PC-9 (cell line): Measurements from ENCODE around the gene CNNM3. TPM values are rescaled to one million over a fixed set of nuclear protein-coding genes. Genes with fewer than 3 reads are reported as not detected.
A peak's percentile ranks its signal among the peaks of the same experiment; 100 is the strongest.

Experiments used
- BruUV-seq: library from RNA; stranded (reverse); fragments of 400-500 nt; replicated peaks from 2 replicates; lab custom pipeline; 2021; lab: Mats Ljungman, UMichigan
- CTCF ChIA-PET: fragments of 300-600 bp; sonication (Branson Sonifier 250); formaldehyde crosslinking; loops from one replicate; lab custom pipeline; 2022; ENCODE audit warnings: antibody characterized with exemption; lab: Charles Lee
- POLR2A ChIA-PET: fragments of 300-600 bp; sonication (Branson Sonifier 250); formaldehyde crosslinking; loops from one replicate; lab custom pipeline; 2022; ENCODE audit warnings: antibody characterized with exemption; ENCODE audit not compliant: unreplicated experiment; lab: Charles Lee
- DNase-seq, 2 experiments: peaks; one replicate each; pipeline versions ENCODE4 v3.0.0 to v3.0.0-alpha.2; 2015 to 2022; ENCODE audit warnings: mixed read lengths in 1 of 2
- H2AFZ ChIP-seq: fragments of 200-600 bp; sonication (generic); 2 replicates; pipeline ENCODE4 v1.8.1; 2017; ENCODE audit warnings: antibody characterized with exemption
- H3F3A ChIP-seq: fragments of 200-600 bp; sonication (generic); 2 replicates; pipeline ENCODE4 v1.8.1; 2017; ENCODE audit warnings: antibody characterized with exemption, mild to moderate bottlenecking, low read depth; ENCODE audit not compliant: insufficient read depth
- H3K27ac ChIP-seq: fragments of 200-600 bp; sonication (generic); 2 replicates; pipeline ENCODE4 v1.6.1; 2016; ENCODE audit warnings: mixed run types
- H3K27me3 ChIP-seq: fragments of 200-600 bp; sonication (generic); 2 replicates; pipeline ENCODE4 v1.6.1; 2016; ENCODE audit warnings: low read depth, mixed run types; ENCODE audit not compliant: insufficient read depth
- H3K36me3 ChIP-seq: fragments of 200-600 bp; sonication (generic); 2 replicates; pipeline ENCODE4 v1.6.1; 2016; ENCODE audit warnings: low read depth, mixed run types
- H3K4me1 ChIP-seq: fragments of 200-600 bp; sonication (generic); replicated peaks from 2 replicates; pipeline ENCODE4 v1.6.1; 2016; ENCODE audit warnings: mixed run types; ENCODE audit not compliant: insufficient read depth
- H3K4me2 ChIP-seq: fragments of 200-600 bp; sonication (generic); 2 replicates; pipeline ENCODE4 v1.6.1; 2017; ENCODE audit warnings: mixed run types
- H3K4me3 ChIP-seq: fragments of 200-600 bp; sonication (generic); 2 replicates; pipeline ENCODE4 v1.6.1; 2016; ENCODE audit warnings: mixed run types
- H3K79me2 ChIP-seq: fragments of 200-600 bp; sonication (generic); 2 replicates; pipeline ENCODE4 v1.6.1; 2017; ENCODE audit warnings: low read depth, mixed run types
- H3K9me2 ChIP-seq: fragments of 200-600 bp; sonication (generic); 2 replicates; pipeline ENCODE4 v1.8.1; 2017; ENCODE audit warnings: mild to moderate bottlenecking; ENCODE audit not compliant: insufficient read depth
- H3K9me3 ChIP-seq: fragments of 200-600 bp; sonication (generic); 2 replicates; pipeline ENCODE4 v1.8.1; 2016; ENCODE audit warnings: low read depth; ENCODE audit not compliant: insufficient read depth
- H4K20me1 ChIP-seq: fragments of 200-600 bp; sonication (generic); 2 replicates; pipeline ENCODE4 v1.8.1; 2017; ENCODE audit not compliant: insufficient read depth
- EZH2 ChIP-seq: fragments of 200-600 bp; sonication (generic); IDR thresholded peaks from 2 replicates; pipeline ENCODE4 v1.8.0; 2017; ENCODE audit warnings: antibody characterized with exemption, low read depth
- intact Hi-C: fragments of 100-400 bp; cut with micrococcal nuclease; formaldehyde crosslinking; loops from one replicate; pipeline ENCODE4 v1.10.0; 2022; ENCODE audit not compliant: unreplicated experiment
- total RNA-seq: library from RNA; stranded (reverse); gene quantifications from 2 replicates; pipeline ENCODE4 v1.2.3, GENCODE V29; 2021
- TF ChIP-seq, protein P1 (sequence below): fragments of 200-600 bp; sonication (generic); conservative IDR thresholded peaks from 2 replicates; pipeline ENCODE4 v1.6.1; 2017; ENCODE audit warnings: mixed run types, antibody characterized with exemption, mild to moderate bottlenecking, moderate library complexity

Gene CNNM3
- total RNA-seq, 1 experiment from 2014 or later = 28.7 TPM

- peaks cover 38% of the 10 kb centered on the region; the same call in 1 of the 2 replicates for H3F3A ChIP-seq
- H3K79me2 ChIP-seq = peaks cover 38% of the 10 kb centered on the region
- H3K27me3 ChIP-seq = no peaks in the 10 kb centered on the region
- H3K4me1 ChIP-seq = peaks cover 43% of the 10 kb centered on the region
- DNase-seq = peak; percentile 53 to 77
- peak overlapping the region; percentile 43; the same call in 1 of the 2 replicates for H3K27ac ChIP-seq
- H2AFZ ChIP-seq = peak overlapping the region; percentile 98
- ChIA-PET CTCF (interaction anchor here (0.6 to 0.7 kb wide), 2 partner anchors 17 to 112 kb away, joined by 3 read pairs; no protein-coding TSS in a partner anchor), POLR2A (no interaction called here)
- peak overlapping the region; percentile 96 for H3K4me2 ChIP-seq
- no peak for TF ChIP-seq EZH2
- TF ChIP-seq, protein P1, sequence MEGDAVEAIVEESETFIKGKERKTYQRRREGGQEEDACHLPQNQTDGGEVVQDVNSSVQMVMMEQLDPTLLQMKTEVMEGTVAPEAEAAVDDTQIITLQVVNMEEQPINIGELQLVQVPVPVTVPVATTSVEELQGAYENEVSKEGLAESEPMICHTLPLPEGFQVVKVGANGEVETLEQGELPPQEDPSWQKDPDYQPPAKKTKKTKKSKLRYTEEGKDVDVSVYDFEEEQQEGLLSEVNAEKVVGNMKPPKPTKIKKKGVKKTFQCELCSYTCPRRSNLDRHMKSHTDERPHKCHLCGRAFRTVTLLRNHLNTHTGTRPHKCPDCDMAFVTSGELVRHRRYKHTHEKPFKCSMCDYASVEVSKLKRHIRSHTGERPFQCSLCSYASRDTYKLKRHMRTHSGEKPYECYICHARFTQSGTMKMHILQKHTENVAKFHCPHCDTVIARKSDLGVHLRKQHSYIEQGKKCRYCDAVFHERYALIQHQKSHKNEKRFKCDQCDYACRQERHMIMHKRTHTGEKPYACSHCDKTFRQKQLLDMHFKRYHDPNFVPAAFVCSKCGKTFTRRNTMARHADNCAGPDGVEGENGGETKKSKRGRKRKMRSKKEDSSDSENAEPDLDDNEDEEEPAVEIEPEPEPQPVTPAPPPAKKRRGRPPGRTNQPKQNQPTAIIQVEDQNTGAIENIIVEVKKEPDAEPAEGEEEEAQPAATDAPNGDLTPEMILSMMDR = peak; percentile 28; the same call in 1 of the 2 replicates
- H3K4me3 ChIP-seq = peak overlapping the region; percentile 82
- BruUV-seq = no TSS peak
- no peaks in the 10 kb centered on the region for H3K9me3 ChIP-seq
- peaks cover 9% of the 10 kb centered on the region for H4K20me1 ChIP-seq
- intact Hi-C loops = loop anchor here (1.0 to 2.0 kb wide), 2 partner anchors 11 to 25 kb away; partner anchors contain the start of gene ANKRD39
- peaks cover 28% of the 10 kb centered on the region for H3K36me3 ChIP-seq
- H3K9me2 ChIP-seq = no peaks in the 10 kb centered on the region
Measured at GRCh38 chr2:96869281-96869821, 53.3 kb downstream of the CNNM3 start.

DNA sequence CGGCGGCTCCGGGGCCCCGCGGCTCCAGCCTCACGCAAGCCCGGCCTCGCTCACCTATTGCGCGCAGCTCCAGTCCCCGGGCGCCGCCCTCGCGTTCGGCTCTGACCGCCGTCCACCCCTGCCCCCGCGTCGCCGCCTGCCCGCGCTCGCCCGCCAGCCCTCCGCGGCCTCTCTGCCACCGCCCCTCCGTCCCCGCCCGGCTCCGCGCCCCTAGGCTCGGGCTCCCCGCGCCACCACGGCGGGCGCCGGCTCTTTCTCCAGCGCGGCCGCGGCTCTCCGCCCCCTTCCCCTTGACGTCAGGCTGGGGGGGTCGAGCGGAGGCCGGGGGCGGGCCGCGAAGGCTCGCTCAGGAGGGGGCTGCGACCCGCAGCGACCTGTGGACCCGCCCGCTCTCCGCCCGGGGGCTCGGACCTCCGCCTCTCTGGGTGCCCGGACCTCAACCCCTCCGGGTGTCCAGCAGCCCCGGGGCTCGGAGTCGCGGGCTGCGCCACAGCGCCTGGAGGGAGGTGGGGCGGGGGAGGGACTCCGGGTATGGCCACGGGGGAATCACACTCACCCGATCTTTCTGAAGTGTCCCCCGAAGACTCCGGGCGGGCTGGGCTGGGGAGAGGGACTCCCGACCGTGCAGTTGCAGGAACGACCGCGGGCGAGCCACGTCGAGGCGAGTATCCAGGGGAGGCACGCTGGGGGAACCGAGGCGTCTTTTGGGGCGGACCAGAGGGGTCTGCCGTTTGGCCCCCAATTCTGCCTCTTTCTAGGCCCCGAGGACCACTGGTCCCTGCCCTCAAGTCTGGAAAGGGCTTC, 54.0 kb downstream of the CNNM3 start, which contains the start of gene SEMA4C:
TSS of gene SEMA4C (minus strand) at position 259 of the 804 bp plus-strand sequence. CDS start 2,194 bp downstream, outside the sequence.
- Histone ChIP-seq H3K79me2 (peaks cover 38% of the 10 kb centered on the region), H3K27me3 (no peaks in the 10 kb centered on the region), H3K4me1 (peaks cover 50% of the 10 kb centered on the region), H3K9me2 (no peaks in the 10 kb centered on the region), H2AFZ (peak within 1 kb of the TSS; percentile 98), H3K27ac (peak within 1 kb of the TSS; percentile 43; the same call in 1 of the 2 replicates), H3K4me3 (peak within 1 kb of the TSS; percentile 82), H4K20me1 (peaks cover 9% of the 10 kb centered on the region), H3K36me3 (peaks cover 21% of the 10 kb centered on the region), H3F3A (peaks cover 42% of the 10 kb centered on the region; the same call in 1 of the 2 replicates), H3K9me3 (no peaks in the 10 kb centered on the region), H3K4me2 (peak within 1 kb of the TSS; percentile 96)
- ChIA-PET CTCF (interaction anchor here (0.5 kb wide), 1 partner anchor 17 kb away, joined by 3 read pairs; no protein-coding TSS in a partner anchor), POLR2A (interaction anchor here (0.7 kb wide), 1 partner anchor 15 kb away, joined by 3 read pairs; no protein-coding TSS in a partner anchor)
- TF ChIP-seq EZH2 = no peak
- TF ChIP-seq, protein P1 = no peak
- peak in 1 of 2 experiments; percentile 60 for DNase-seq
- intact Hi-C loops = loop anchor here (1.0 to 2.0 kb wide), 2 partner anchors 12 to 25 kb away; partner anchors contain the start of gene ANKRD39
- BruUV-seq = no TSS peak

DNA sequence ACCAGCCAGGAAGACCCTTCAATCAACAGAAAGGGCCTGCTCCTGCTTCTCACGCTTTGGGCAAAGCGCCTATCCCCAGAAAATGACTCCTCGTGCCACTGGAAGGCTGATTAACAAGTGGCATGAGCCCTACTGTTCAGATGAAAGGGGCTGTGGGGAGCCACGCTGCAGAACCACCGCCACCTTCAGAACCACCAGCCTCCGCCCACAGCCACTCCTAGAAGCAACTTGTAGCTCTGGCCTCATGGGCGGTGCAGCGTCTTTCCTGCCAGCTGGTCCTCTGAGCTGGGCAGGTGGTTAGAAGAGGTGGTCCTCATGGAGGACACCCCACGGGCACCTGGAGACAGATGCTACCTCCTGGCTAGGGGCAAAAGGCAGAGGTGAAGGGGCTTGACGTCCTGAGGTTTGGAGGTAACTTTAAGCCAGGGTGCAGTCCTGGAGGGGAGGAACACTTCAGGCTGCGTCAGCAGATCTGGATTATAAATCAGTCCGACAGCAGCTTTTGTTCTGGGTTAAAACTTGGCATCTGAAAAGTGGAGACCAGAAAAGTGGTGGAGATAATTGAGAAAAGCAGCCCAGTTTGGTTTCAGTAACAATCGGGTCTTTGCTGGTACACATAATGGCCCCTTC, 54.7 kb downstream of the CNNM3 start:
- DNase-seq = no peak
- H3K4me1 ChIP-seq = peaks cover 57% of the 10 kb centered on the region
- CTCF ChIA-PET = interaction anchor here (0.6 kb wide), 1 partner anchor 81 kb away, joined by 3 read pairs; no protein-coding TSS in a partner anchor
- intact Hi-C loops = no loop called here
- H3K9me2 ChIP-seq = no peaks in the 10 kb centered on the region
- no peak overlapping the region for H3K27ac ChIP-seq
- no peaks in the 10 kb centered on the region for H3K27me3 ChIP-seq
- peak overlapping the region; percentile 82; the same call in 1 of the 2 replicates for H3K4me3 ChIP-seq
- peaks cover 32% of the 10 kb centered on the region for H3K79me2 ChIP-seq
- no peaks in the 10 kb centered on the region for H3K9me3 ChIP-seq
- peak overlapping the region; percentile 96 for H3K4me2 ChIP-seq
- BruUV-seq = TSS peak; percentile 24
- no peak for TF ChIP-seq EZH2
- TF ChIP-seq, protein P1 = no peak
- peaks cover 47% of the 10 kb centered on the region; the same call in 1 of the 2 replicates for H3F3A ChIP-seq
- H3K36me3 ChIP-seq = peaks cover 15% of the 10 kb centered on the region
- peak overlapping the region; percentile 76; the same call in 1 of the 2 replicates for H2AFZ ChIP-seq
- POLR2A ChIA-PET = interaction anchor here (0.7 kb wide), 1 partner anchor 14 kb away, joined by 3 read pairs; no protein-coding TSS in a partner anchor
- H4K20me1 ChIP-seq = peaks cover 9% of the 10 kb centered on the region
